OCI-LY1 (cell line): Measurements from ENCODE around the gene TM7SF3.

Source experiments
- H2AFZ ChIP-seq: fragments of 200-600 bp; sonication (generic), shearing (Covaris generic); 2 replicates; pipeline ENCODE4 v1.6.0; 2014; ENCODE audit warnings: antibody characterized with exemption, mild to moderate bottlenecking, low read length
- H3F3A ChIP-seq: fragments of 200-600 bp; sonication (generic), shearing (Covaris generic); 2 replicates; pipeline ENCODE4 v1.6.0; 2014; ENCODE audit warnings: mild to moderate bottlenecking, antibody characterized with exemption, low read length, moderate library complexity; ENCODE audit not compliant: insufficient read depth
- H3K27ac ChIP-seq: fragments of 200-600 bp; sonication (generic); 2 replicates; pipeline ENCODE4 v1.5.1; 2014; ENCODE audit warnings: low read length, mixed run types, mild to moderate bottlenecking, low read depth; ENCODE audit not compliant: poor library complexity, severe bottlenecking
- H3K27me3 ChIP-seq: fragments of 200-600 bp; sonication (generic); 2 replicates; pipeline ENCODE4 v1.6.0; 2014; ENCODE audit warnings: antibody characterized with exemption, mild to moderate bottlenecking, low read length, moderate library complexity; ENCODE audit not compliant: insufficient read depth
- H3K36me3 ChIP-seq: fragments of 200-600 bp; sonication (generic); 2 replicates; pipeline ENCODE4 v1.6.1; 2014; ENCODE audit warnings: mild to moderate bottlenecking, antibody characterized with exemption, low read length, moderate library complexity, mixed read lengths; ENCODE audit not compliant: insufficient read depth
- H3K4me1 ChIP-seq: fragments of 200-600 bp; sonication (generic); 2 replicates; pipeline ENCODE4 v1.5.1; 2014; ENCODE audit warnings: mild to moderate bottlenecking, low read length, moderate library complexity; ENCODE audit not compliant: insufficient read depth, severe bottlenecking
- H3K4me2 ChIP-seq: fragments of 200-600 bp; sonication (generic), shearing (Covaris generic); 2 replicates; pipeline ENCODE4 v1.6.1; 2014; ENCODE audit warnings: low read length
- H3K4me3 ChIP-seq: fragments of 200-600 bp; sonication (generic); 2 replicates; pipeline ENCODE4 v1.5.1; 2014; ENCODE audit warnings: low read length, low read depth, mild to moderate bottlenecking, mixed read lengths; ENCODE audit not compliant: poor library complexity, severe bottlenecking
- H3K79me2 ChIP-seq: fragments of 200-600 bp; shearing (Covaris generic); 2 replicates; pipeline ENCODE4 v1.6.1; 2016; ENCODE audit warnings: mixed run types, low read length, mixed read lengths; ENCODE audit not compliant: insufficient read depth
- H3K9ac ChIP-seq: fragments of 200-600 bp; sonication (generic), shearing (Covaris generic); 2 replicates; pipeline ENCODE4 v1.6.1; 2014; ENCODE audit warnings: mild to moderate bottlenecking, low read length, mixed read lengths
- H3K9me2 ChIP-seq: fragments of 200-600 bp; sonication (generic), shearing (Covaris generic); 2 replicates; pipeline ENCODE4 v1.6.1; 2014; ENCODE audit warnings: low read depth, mild to moderate bottlenecking, low read length, mixed read lengths
- H3K9me3 ChIP-seq: fragments of 200-600 bp; shearing (Covaris generic); 2 replicates; pipeline ENCODE4 v1.6.1; 2014; ENCODE audit warnings: low read length, mixed read lengths
- H4K20me1 ChIP-seq: fragments of 200-600 bp; sonication (generic), shearing (Covaris generic); 2 replicates; pipeline ENCODE4 v1.6.0; 2016; ENCODE audit warnings: mild to moderate bottlenecking, low read length; ENCODE audit not compliant: insufficient read depth
- CTCF ChIP-seq: fragments of 200-600 bp; sonication (generic), shearing (Covaris generic); IDR thresholded peaks from 2 replicates; pipeline ENCODE4 v1.5.1; 2017; ENCODE audit warnings: mild to moderate bottlenecking, antibody characterized with exemption, low read length, moderate library complexity, mixed read lengths
- EZH2 ChIP-seq: fragments of 200-600 bp; sonication (generic), shearing (Covaris generic); IDR thresholded peaks from 2 replicates; pipeline ENCODE4 v1.8.0; 2017; ENCODE audit warnings: borderline replicate concordance, mixed run types, mild to moderate bottlenecking, antibody characterized with exemption, low read length, moderate library complexity, mixed read lengths

The TM7SF3 gene

GRCh38 chr12:26976687-26977086, 37.5 kb downstream of the TM7SF3 start:
- Histone ChIP-seq H3K9me2 (no peaks in the 10 kb centered on the region), H3K4me1 (peaks cover 15% of the 10 kb centered on the region), H2AFZ (no peak overlapping the region), H3K36me3 (peaks cover 70% of the 10 kb centered on the region), H3K4me2 (no peak overlapping the region), H3K4me3 (no peak overlapping the region), H3K27me3 (no peaks in the 10 kb centered on the region), H4K20me1 (no peaks in the 10 kb centered on the region), H3K9me3 (no peaks in the 10 kb centered on the region), H3K27ac (no peak overlapping the region), H3K79me2 (no peaks in the 10 kb centered on the region), H3K9ac (no peak overlapping the region), H3F3A (no peaks in the 10 kb centered on the region)
- TF ChIP-seq EZH2 = no peak

- H3K9ac ChIP-seq = no peak overlapping the region
- no peaks in the 10 kb centered on the region for H3K9me2 ChIP-seq
- peaks cover 20% of the 10 kb centered on the region for H3K4me1 ChIP-seq
- peaks cover 64% of the 10 kb centered on the region for H3K36me3 ChIP-seq
- no peaks in the 10 kb centered on the region for H3F3A ChIP-seq
- H3K9me3 ChIP-seq = no peaks in the 10 kb centered on the region
- no peaks in the 10 kb centered on the region for H3K79me2 ChIP-seq
- no peak overlapping the region for H3K4me3 ChIP-seq
- H3K27ac ChIP-seq = peak overlapping the region; percentile 36
- no peaks in the 10 kb centered on the region for H3K27me3 ChIP-seq
- no peak for TF ChIP-seq CTCF
- TF ChIP-seq EZH2 = no peak
- no peak overlapping the region for H3K4me2 ChIP-seq
- no peak overlapping the region for H2AFZ ChIP-seq
- no peaks in the 10 kb centered on the region for H4K20me1 ChIP-seq
Observed at GRCh38 chr12:26971963-26972362, 42.2 kb downstream of the TM7SF3 start.

GRCh38 chr12:26970136-26970535, 44.0 kb downstream of the TM7SF3 start:
- Histone ChIP-seq H2AFZ (no peak overlapping the region), H3K27me3 (no peaks in the 10 kb centered on the region), H3K9ac (no peak overlapping the region), H3K79me2 (no peaks in the 10 kb centered on the region), H3K27ac (no peak overlapping the region), H3K4me3 (no peak overlapping the region), H3K9me3 (no peaks in the 10 kb centered on the region), H3F3A (no peaks in the 10 kb centered on the region), H4K20me1 (no peaks in the 10 kb centered on the region), H3K9me2 (no peaks in the 10 kb centered on the region), H3K36me3 (peaks cover 56% of the 10 kb centered on the region), H3K4me1 (peaks cover 13% of the 10 kb centered on the region), H3K4me2 (no peak overlapping the region)
- TF ChIP-seq CTCF = no peak
- TF ChIP-seq EZH2 = no peak

- H3K27ac ChIP-seq = no peak overlapping the region
- peaks cover 63% of the 10 kb centered on the region for H3K36me3 ChIP-seq
- no peak overlapping the region for H3K4me3 ChIP-seq
- H3K27me3 ChIP-seq = no peaks in the 10 kb centered on the region
- no peaks in the 10 kb centered on the region for H3K79me2 ChIP-seq
- H3F3A ChIP-seq = no peaks in the 10 kb centered on the region
- peaks cover 8% of the 10 kb centered on the region for H3K4me1 ChIP-seq
- no peak overlapping the region for H2AFZ ChIP-seq
- no peaks in the 10 kb centered on the region for H3K9me2 ChIP-seq
- H3K4me2 ChIP-seq = no peak overlapping the region
- no peaks in the 10 kb centered on the region for H3K9me3 ChIP-seq
- H3K9ac ChIP-seq = no peak overlapping the region
- no peak for TF ChIP-seq CTCF
- TF ChIP-seq EZH2 = no peak
- H4K20me1 ChIP-seq = no peaks in the 10 kb centered on the region
Observed at GRCh38 chr12:26966842-26967241, 47.3 kb downstream of the TM7SF3 start.
